OCI-LY7 (cell line): ENCODE measurements around the gene FNDC3B.

Source experiments
- EZH2phosphoT487 ChIP-seq: fragments of 200-600 bp; sonication (generic); IDR thresholded peaks from 2 replicates; pipeline ENCODE4 v1.6.1; 2018; ENCODE audit warnings: low read depth, borderline replicate concordance, mild to moderate bottlenecking, mixed run types, antibody characterized with exemption, low read length, moderate library complexity, mixed read lengths
- TF ChIP-seq, protein P1 (sequence below): fragments of 200-600 bp; sonication (generic); conservative IDR thresholded peaks from 2 replicates; pipeline ENCODE4 v1.5.1; 2014; ENCODE audit warnings: mild to moderate bottlenecking, antibody characterized with exemption, low read length, moderate library complexity, mixed read lengths

DNA sequence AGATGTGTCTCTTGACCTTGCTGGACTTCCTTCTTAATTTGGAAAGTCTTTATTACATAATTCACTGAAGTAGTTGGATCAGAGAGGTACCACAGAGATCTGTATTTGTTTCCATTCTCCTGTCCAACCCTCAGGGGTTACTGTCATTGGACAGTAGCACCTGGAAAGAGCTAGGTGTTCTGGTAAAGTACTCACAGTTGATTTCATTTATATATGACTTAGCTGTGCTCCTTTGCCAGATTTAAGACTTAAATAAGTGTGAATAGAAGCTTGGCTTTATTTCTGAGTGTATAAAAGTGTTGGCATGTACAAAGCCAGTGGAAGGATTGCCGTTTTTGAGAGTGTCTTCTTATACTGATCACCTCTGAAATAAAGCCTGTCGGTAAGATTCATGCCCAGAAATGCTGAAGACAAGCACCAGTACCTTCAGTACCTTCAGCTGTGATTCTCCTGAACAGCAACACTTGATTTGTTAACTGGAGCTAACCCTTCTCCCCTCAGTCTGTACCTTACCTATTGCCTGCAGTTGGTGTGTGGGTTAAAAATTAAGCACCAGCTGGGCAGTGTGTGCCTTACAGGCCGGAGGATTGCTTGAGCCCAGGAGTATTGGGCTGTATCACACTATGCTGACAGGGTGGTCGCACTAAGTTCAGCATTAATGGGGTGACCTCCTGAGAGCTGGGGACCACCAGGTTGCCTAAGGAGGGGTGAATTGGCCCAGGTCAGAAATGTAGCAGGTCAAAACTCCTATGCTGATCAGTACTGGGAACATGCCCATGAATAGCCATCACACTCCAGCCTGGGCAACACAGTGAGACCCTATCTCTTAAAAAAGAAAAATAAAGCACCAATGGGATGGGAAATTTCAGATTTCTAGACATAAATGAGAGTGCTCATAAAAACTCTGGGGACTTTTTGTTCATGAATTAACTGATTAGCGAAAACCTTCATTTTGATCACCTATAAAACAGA, 197.7 kb downstream of the FNDC3B start:
- TF ChIP-seq, protein P1, sequence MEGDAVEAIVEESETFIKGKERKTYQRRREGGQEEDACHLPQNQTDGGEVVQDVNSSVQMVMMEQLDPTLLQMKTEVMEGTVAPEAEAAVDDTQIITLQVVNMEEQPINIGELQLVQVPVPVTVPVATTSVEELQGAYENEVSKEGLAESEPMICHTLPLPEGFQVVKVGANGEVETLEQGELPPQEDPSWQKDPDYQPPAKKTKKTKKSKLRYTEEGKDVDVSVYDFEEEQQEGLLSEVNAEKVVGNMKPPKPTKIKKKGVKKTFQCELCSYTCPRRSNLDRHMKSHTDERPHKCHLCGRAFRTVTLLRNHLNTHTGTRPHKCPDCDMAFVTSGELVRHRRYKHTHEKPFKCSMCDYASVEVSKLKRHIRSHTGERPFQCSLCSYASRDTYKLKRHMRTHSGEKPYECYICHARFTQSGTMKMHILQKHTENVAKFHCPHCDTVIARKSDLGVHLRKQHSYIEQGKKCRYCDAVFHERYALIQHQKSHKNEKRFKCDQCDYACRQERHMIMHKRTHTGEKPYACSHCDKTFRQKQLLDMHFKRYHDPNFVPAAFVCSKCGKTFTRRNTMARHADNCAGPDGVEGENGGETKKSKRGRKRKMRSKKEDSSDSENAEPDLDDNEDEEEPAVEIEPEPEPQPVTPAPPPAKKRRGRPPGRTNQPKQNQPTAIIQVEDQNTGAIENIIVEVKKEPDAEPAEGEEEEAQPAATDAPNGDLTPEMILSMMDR: no peak
- TF ChIP-seq EZH2phosphoT487: no peak
